RWPE2 (cell line): ENCODE data around the gene STK32C.

ENCODE experiments used
- ATAC-seq: fragments of 200-7000 bp; cut with Tn5 transposase; 3 replicates; pipeline ENCODE4 v1.9.1; 2021; ENCODE audit warnings: low read depth
- DNase-seq: peaks from one replicate; pipeline ENCODE4 v3.0.0-alpha.2; 2020; ENCODE audit warnings: low spot score
- H3K27ac ChIP-seq: fragments of 450-650 bp; 2 replicates; pipeline ENCODE4 v1.5.1; 2017; ENCODE audit warnings: mild to moderate bottlenecking; ENCODE audit not compliant: poor library complexity, severe bottlenecking
- H3K27me3 ChIP-seq: fragments of 250-450 bp; sonication (Bioruptor Pico); 2 replicates; pipeline ENCODE4 v1.5.1; 2021; ENCODE audit warnings: mild to moderate bottlenecking, moderate library complexity; ENCODE audit not compliant: insufficient read depth, poor library complexity, severe bottlenecking
- H3K36me3 ChIP-seq: fragments of 250-450 bp; sonication (Bioruptor Pico); 2 replicates; pipeline ENCODE4 v1.5.1; 2020; ENCODE audit warnings: low read depth, mild to moderate bottlenecking, moderate library complexity
- H3K4me1 ChIP-seq: fragments of 250-450 bp; sonication (Bioruptor Pico); 2 replicates; pipeline ENCODE4 v1.5.1; 2021; ENCODE audit warnings: mild to moderate bottlenecking, moderate library complexity; ENCODE audit not compliant: insufficient read depth, poor library complexity, severe bottlenecking
- H3K4me3 ChIP-seq: fragments of 250-450 bp; sonication (Bioruptor Pico); 2 replicates; pipeline ENCODE4 v1.5.1; 2021; ENCODE audit warnings: mild to moderate bottlenecking, moderate library complexity; ENCODE audit not compliant: severe bottlenecking
- H3K9me3 ChIP-seq: fragments of 250-450 bp; sonication (Bioruptor Pico); 2 replicates; pipeline ENCODE4 v1.5.1; 2021; ENCODE audit warnings: mild to moderate bottlenecking, moderate library complexity; ENCODE audit not compliant: severe bottlenecking
- CTCF ChIP-seq: fragments of 450-650 bp; IDR thresholded peaks from one replicate; pipeline ENCODE4 v1.5.1; 2017; ENCODE audit warnings: mild to moderate bottlenecking, moderate library complexity; ENCODE audit not compliant: poor library complexity, severe bottlenecking

Gene STK32C

GRCh38 chr10:132233501-132234085, 74.2 kb downstream of the STK32C start:
- Histone ChIP-seq H3K36me3 (no peaks in the 10 kb centered on the region), H3K9me3 (no peaks in the 10 kb centered on the region), H3K4me1 (no peaks in the 10 kb centered on the region), H3K27ac (no peak overlapping the region), H3K4me3 (no peak overlapping the region), H3K27me3 (no peaks in the 10 kb centered on the region)
- DNase-seq (no peak), ATAC-seq (no peak)
- TF ChIP-seq CTCF, result no peak

GRCh38 chr10:132232981-132233380, 74.8 kb downstream of the STK32C start:
- no peak for ATAC-seq
- Histone ChIP-seq H3K9me3 (no peaks in the 10 kb centered on the region), H3K27me3 (no peaks in the 10 kb centered on the region), H3K36me3 (no peaks in the 10 kb centered on the region), H3K27ac (no peak overlapping the region), H3K4me1 (no peaks in the 10 kb centered on the region), H3K4me3 (no peak overlapping the region)
- DNase-seq, result no peak
- TF ChIP-seq CTCF, result no peak

GRCh38 chr10:132232023-132232951, 75.5 kb downstream of the STK32C start:
- Histone ChIP-seq H3K27me3 (no peaks in the 10 kb centered on the region), H3K36me3 (no peaks in the 10 kb centered on the region), H3K4me1 (no peaks in the 10 kb centered on the region), H3K4me3 (no peak overlapping the region), H3K27ac (no peak overlapping the region), H3K9me3 (no peaks in the 10 kb centered on the region)
- no peak for TF ChIP-seq CTCF
- no peak for ATAC-seq
- DNase-seq, result no peak

DNA sequence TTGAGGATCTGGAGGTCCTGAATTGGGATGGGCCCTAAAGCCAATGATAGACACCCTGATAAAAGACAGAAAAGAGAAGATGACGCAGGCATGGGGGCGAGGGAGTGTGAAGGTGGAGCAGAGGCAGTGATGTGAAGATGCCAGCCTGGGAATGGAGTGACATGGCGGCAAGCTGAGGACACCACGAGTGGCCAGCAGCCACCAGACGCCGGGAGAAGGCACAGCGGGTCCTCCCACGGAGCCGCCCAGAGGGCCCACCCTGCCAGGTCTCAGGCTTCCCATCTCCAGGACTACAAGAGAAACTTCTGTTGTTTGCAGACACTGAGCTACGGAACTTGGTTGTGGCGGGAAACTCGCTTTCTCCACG, 76.1 kb downstream of the STK32C start:
- no peaks in the 10 kb centered on the region for H3K36me3 ChIP-seq
- TF ChIP-seq CTCF, result no peak
- DNase-seq (no peak), ATAC-seq (no peak)
- no peak overlapping the region for H3K4me3 ChIP-seq
- H3K27ac ChIP-seq, result no peak overlapping the region
- H3K4me1 ChIP-seq, result no peaks in the 10 kb centered on the region
- H3K9me3 ChIP-seq, result no peaks in the 10 kb centered on the region
- no peaks in the 10 kb centered on the region for H3K27me3 ChIP-seq
